AG10803 (cell line): ENCODE data around the gene HBG2.

ENCODE experiments used
- DNase-seq: peaks from one replicate; pipeline ENCODE4 v3.0.0; 2010; ENCODE audit warnings: low read depth
- H3K4me3 ChIP-seq: 2 replicates; pipeline ENCODE4 v1.5.1; 2011; ENCODE audit warnings: mild to moderate bottlenecking, low read length, control low read depth
- TF ChIP-seq, protein P1 (sequence below): conservative IDR thresholded peaks from 2 replicates; pipeline ENCODE4 v1.5.1; 2011; ENCODE audit warnings: mild to moderate bottlenecking, low read length, control low read depth, inconsistent platforms

HBG2 gene

DNA sequence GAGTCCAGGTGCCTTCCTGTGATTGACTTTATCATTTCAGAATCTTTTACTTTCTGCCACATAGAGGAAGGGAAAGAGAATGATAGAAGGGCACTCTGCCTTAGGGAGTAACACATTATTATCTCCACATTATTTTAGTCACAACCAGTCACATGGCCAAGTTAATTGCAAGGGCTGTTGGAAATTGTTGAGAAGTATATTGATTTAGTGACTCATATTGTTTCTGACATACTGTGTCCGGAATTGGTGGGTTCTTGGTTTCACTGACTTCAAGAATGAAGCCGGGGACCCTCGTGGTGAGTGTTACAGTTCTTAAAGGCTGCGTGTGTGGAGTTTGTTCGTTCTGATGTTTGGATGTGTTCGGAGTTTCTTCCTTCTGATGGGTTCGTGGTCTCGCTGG, 38.4 kb upstream of the HBG2 start:
- H3K4me3 ChIP-seq, result no peak overlapping the region
- TF ChIP-seq, protein P1, sequence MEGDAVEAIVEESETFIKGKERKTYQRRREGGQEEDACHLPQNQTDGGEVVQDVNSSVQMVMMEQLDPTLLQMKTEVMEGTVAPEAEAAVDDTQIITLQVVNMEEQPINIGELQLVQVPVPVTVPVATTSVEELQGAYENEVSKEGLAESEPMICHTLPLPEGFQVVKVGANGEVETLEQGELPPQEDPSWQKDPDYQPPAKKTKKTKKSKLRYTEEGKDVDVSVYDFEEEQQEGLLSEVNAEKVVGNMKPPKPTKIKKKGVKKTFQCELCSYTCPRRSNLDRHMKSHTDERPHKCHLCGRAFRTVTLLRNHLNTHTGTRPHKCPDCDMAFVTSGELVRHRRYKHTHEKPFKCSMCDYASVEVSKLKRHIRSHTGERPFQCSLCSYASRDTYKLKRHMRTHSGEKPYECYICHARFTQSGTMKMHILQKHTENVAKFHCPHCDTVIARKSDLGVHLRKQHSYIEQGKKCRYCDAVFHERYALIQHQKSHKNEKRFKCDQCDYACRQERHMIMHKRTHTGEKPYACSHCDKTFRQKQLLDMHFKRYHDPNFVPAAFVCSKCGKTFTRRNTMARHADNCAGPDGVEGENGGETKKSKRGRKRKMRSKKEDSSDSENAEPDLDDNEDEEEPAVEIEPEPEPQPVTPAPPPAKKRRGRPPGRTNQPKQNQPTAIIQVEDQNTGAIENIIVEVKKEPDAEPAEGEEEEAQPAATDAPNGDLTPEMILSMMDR, result no peak
- no peak for DNase-seq

DNA sequence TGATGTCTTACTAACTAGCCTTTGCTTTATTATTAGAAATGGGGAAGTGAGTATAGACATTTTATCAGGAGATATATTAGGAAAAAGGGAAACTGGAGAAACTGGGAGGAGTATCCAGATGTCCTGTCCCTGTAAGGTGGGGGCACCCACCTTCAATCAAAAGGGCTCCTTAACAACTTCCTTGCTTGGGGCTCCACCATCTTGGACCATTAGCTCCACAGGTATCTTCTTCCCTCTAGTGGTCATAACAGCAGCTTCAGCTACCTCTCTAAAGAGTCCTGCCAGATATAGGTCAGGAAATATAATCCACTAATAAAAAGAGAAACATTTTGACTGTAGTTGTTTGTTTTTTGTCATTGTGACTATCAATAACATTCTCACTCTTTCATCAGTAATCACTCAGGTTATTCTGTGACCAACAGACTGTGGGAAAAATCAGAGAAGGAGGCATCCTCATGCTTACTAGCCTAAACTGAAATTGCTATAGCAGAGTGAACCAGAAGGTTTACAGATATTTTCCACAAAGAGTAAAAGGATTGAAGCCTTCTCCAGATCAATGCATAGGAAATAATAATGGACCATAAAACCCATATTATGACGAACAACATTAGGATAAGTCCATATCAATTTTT, 36.7 kb upstream of the HBG2 start:
- peak; percentile 31 for DNase-seq
- TF ChIP-seq, protein P1, result peak; percentile 67
- no peak overlapping the region for H3K4me3 ChIP-seq

DNA sequence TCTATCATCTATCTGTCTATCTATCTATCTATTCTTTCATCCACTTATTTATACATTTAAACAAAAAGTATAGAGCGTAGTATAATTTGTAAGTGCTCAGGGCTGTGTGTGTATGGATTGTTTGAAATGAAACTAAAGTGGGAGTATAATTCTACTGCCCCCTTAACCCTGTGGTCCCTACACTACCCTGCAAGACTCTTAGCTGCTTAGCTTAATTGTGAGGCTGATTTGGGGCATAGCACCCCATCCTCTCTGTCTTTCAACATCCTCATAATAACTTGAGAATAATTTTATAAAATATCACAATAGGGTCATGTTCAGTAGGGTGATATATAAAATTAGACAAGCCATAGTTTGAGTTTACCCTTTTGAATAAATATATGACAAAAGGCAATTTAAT, 35.5 kb upstream of the HBG2 start:
- TF ChIP-seq, protein P1, result no peak
- no peak for DNase-seq
- H3K4me3 ChIP-seq, result no peak overlapping the region

DNA sequence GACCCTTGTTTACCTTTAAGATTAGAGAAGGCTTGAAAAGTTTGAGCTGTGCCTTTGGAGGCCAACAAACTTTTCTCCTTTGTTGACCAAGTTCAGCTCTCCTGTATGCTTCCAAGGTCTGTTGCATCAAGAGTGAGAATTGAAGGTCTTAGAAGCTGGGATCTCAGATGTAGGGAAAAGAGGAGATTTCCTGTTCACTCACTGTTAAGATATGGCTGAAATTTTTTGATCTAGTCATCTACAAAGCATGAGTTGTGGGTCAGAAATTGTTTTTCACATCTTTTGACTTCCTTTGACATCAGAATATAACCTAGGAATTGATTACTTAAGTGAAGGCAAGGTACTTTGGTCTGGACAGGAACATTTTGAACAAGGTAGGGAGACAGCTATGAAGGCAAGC, 35.1 kb upstream of the HBG2 start:
- peak; percentile 22 for DNase-seq
- H3K4me3 ChIP-seq, result no peak overlapping the region
- TF ChIP-seq, protein P1, result no peak

DNA sequence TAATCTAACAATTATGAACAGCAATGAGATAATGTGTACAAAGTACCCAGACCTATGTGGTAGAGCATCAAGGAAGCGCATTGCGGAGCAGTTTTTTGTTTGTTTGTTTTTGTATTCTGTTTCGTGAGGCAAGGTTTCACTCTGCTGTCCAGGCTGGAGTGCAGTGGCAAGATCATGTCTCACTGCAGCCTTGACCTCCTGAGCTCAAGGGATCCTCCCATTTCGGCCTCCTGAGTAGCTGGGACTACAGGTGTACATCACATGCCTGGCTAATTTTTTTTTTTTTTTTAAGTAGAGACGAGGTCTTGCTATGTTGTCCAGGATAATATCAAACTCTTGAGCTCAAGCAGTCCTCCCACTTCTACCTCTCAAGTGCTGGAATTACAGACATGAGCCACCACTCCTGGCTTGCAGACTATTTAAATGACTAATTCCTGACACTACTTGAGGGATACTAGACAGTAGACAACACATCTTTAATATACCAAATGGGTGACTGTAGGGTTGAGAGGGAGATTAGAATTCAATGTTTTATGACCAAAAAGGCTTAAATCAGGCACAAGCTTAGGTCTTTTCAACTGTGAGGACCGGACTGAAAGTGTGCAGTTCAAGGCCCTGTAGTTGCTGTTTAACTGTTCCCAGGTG, 34.4 kb upstream of the HBG2 start:
- TF ChIP-seq, protein P1, result no peak
- H3K4me3 ChIP-seq, result no peak overlapping the region
- peak; percentile 12 for DNase-seq

DNA sequence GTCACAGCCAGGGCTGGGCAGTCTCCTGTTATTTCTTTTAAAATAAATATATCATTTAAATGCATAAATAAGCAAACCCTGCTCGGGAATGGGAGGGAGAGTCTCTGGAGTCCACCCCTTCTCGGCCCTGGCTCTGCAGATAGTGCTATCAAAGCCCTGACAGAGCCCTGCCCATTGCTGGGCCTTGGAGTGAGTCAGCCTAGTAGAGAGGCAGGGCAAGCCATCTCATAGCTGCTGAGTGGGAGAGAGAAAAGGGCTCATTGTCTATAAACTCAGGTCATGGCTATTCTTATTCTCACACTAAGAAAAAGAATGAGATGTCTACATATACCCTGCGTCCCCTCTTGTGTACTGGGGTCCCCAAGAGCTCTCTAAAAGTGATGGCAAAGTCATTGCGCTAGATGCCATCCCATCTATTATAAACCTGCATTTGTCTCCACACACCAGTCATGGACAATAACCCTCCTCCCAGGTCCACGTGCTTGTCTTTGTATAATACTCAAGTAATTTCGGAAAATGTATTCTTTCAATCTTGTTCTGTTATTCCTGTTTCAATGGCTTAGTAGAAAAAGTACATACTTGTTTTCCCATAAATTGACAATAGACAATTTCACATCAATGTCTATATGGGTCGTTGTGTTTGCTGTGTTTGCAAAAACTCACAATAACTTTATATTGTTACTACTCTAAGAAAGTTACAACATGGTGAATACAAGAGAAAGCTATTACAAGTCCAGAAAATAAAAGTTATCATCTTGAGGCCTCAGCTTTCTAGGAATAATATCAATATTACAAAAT, 33.7 kb upstream of the HBG2 start:
- no peak for DNase-seq
- TF ChIP-seq, protein P1, result no peak
- H3K4me3 ChIP-seq, result no peak overlapping the region
